OCI-LY7 (cell line): Measurements from ENCODE around the gene ST6GALNAC2.

ENCODE experiments used
- EZH2phosphoT487 ChIP-seq: fragments of 200-600 bp; sonication (generic); IDR thresholded peaks from 2 replicates; pipeline ENCODE4 v1.6.1; 2018; ENCODE audit warnings: low read depth, borderline replicate concordance, mild to moderate bottlenecking, mixed run types, antibody characterized with exemption, low read length, moderate library complexity, mixed read lengths
- TF ChIP-seq, protein P1 (sequence below): fragments of 200-600 bp; sonication (generic); conservative IDR thresholded peaks from 2 replicates; pipeline ENCODE4 v1.5.1; 2014; ENCODE audit warnings: mild to moderate bottlenecking, antibody characterized with exemption, low read length, moderate library complexity, mixed read lengths

- TF ChIP-seq, protein P1, sequence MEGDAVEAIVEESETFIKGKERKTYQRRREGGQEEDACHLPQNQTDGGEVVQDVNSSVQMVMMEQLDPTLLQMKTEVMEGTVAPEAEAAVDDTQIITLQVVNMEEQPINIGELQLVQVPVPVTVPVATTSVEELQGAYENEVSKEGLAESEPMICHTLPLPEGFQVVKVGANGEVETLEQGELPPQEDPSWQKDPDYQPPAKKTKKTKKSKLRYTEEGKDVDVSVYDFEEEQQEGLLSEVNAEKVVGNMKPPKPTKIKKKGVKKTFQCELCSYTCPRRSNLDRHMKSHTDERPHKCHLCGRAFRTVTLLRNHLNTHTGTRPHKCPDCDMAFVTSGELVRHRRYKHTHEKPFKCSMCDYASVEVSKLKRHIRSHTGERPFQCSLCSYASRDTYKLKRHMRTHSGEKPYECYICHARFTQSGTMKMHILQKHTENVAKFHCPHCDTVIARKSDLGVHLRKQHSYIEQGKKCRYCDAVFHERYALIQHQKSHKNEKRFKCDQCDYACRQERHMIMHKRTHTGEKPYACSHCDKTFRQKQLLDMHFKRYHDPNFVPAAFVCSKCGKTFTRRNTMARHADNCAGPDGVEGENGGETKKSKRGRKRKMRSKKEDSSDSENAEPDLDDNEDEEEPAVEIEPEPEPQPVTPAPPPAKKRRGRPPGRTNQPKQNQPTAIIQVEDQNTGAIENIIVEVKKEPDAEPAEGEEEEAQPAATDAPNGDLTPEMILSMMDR = no peak
- no peak for TF ChIP-seq EZH2phosphoT487
Measured at GRCh38 chr17:76593384-76593826, 7.7 kb upstream of the ST6GALNAC2 start.
